GM23338 (cell line): ENCODE measurements around the gene MEI1. TPM values are rescaled to one million over a fixed set of nuclear protein-coding genes. Genes with fewer than 3 reads are reported as not detected.
"Not testable (repeated sequence)": the region's sequence is repeated elsewhere in the genome, so short reads cannot be mapped to it uniquely, and the experiment has no call there.

Source experiments
- ATAC-seq: fragments of 200-7000 bp; cut with Tn5 transposase; 3 replicates; pipeline ENCODE4 v1.9.1; 2020
- DNase-seq: peaks from one replicate; pipeline ENCODE4 v3.0.0-alpha.2; 2015; ENCODE audit warnings: low spot score
- H2AFZ ChIP-seq: fragments of 200-600 bp; sonication (generic); 2 replicates; pipeline ENCODE4 v1.8.0; 2016; ENCODE audit warnings: antibody characterized with exemption, mild to moderate bottlenecking, moderate library complexity
- H3F3A ChIP-seq: fragments of 200-600 bp; sonication (generic); replicated peaks from 2 replicates; pipeline ENCODE4 v1.8.0; 2017; ENCODE audit warnings: antibody characterized with exemption, mixed run types, low read depth
- H3K27ac ChIP-seq: fragments of 200-600 bp; sonication (generic); 2 replicates; pipeline ENCODE4 v1.6.1; 2016; ENCODE audit warnings: low read depth
- H3K27me3 ChIP-seq: fragments of 200-600 bp; sonication (generic); 2 replicates; pipeline ENCODE4 v1.8.0; 2016; ENCODE audit warnings: mild to moderate bottlenecking, mixed run types, moderate library complexity; ENCODE audit not compliant: insufficient read depth
- H3K36me3 ChIP-seq: fragments of 200-600 bp; sonication (generic); 2 replicates; pipeline ENCODE4 v1.8.0; 2016; ENCODE audit warnings: mild to moderate bottlenecking; ENCODE audit not compliant: insufficient read depth
- H3K4me1 ChIP-seq: fragments of 200-600 bp; sonication (generic); 2 replicates; pipeline ENCODE4 v1.8.0; 2016; ENCODE audit warnings: mild to moderate bottlenecking, moderate library complexity; ENCODE audit not compliant: insufficient read depth
- H3K4me2 ChIP-seq: fragments of 200-600 bp; sonication (generic); 2 replicates; pipeline ENCODE4 v1.7.1; 2017; ENCODE audit warnings: mixed run types
- H3K4me3 ChIP-seq: fragments of 200-600 bp; sonication (generic); 2 replicates; pipeline ENCODE4 v1.6.1; 2016; ENCODE audit warnings: mixed run types
- H3K79me2 ChIP-seq: fragments of 200-600 bp; sonication (generic); replicated peaks from 2 replicates; pipeline ENCODE4 v1.8.0; 2017; ENCODE audit warnings: mild to moderate bottlenecking; ENCODE audit not compliant: insufficient read depth
- H3K9me2 ChIP-seq: fragments of 200-600 bp; sonication (generic); 2 replicates; pipeline ENCODE4 v1.8.0; 2017; ENCODE audit not compliant: insufficient read depth
- H4K20me1 ChIP-seq: fragments of 200-600 bp; sonication (generic); replicated peaks from 2 replicates; pipeline ENCODE4 v1.8.0; 2017; ENCODE audit warnings: mild to moderate bottlenecking; ENCODE audit not compliant: insufficient read depth
- H3K27ac Mint-ChIP-seq: 2 replicates; pipeline ENCODE4 v1.8.0; 2020; ENCODE audit warnings: inconsistent platforms, mild to moderate bottlenecking, moderate library complexity, mixed read lengths
- H3K27me3 Mint-ChIP-seq: 3 replicates; pipeline ENCODE4 v1.8.0; 2022; ENCODE audit warnings: low read depth, mild to moderate bottlenecking, moderate library complexity, mixed read lengths, inconsistent platforms; ENCODE audit not compliant: insufficient read depth, poor library complexity
- H3K36me3 Mint-ChIP-seq: 3 replicates; pipeline ENCODE4 v1.8.0; 2021; ENCODE audit warnings: low read depth, mild to moderate bottlenecking, inconsistent platforms, moderate library complexity, mixed read lengths
- H3K4me1 Mint-ChIP-seq: 3 replicates; pipeline ENCODE4 v1.8.0; 2020; ENCODE audit warnings: mild to moderate bottlenecking, inconsistent platforms, mixed read lengths
- H3K4me3 Mint-ChIP-seq: 3 replicates; pipeline ENCODE4 v1.8.0; 2021; ENCODE audit warnings: moderate library complexity, mild to moderate bottlenecking, inconsistent platforms, mixed read lengths
- H3K9me3 Mint-ChIP-seq: 3 replicates; pipeline ENCODE4 v1.8.0; 2020; ENCODE audit warnings: moderate library complexity, mild to moderate bottlenecking, inconsistent platforms, mixed read lengths
- CREB1 ChIP-seq: fragments of 250-450 bp; sonication (Bioruptor Pico); IDR thresholded peaks from 2 replicates; pipeline ENCODE4 v1.5.0; 2020; ENCODE audit warnings: low read depth, mild to moderate bottlenecking, moderate library complexity
- ETS1 ChIP-seq: IDR thresholded peaks from 2 replicates; pipeline ENCODE4 v1.6.1; 2016; ENCODE audit warnings: antibody characterized with exemption
- EZH2 ChIP-seq: fragments of 200-600 bp; sonication (generic); IDR thresholded peaks from one replicate; pipeline ENCODE4 v1.8.0; 2017; ENCODE audit warnings: antibody characterized with exemption, mild to moderate bottlenecking, low read depth; ENCODE audit not compliant: unreplicated experiment
- EZH2phosphoT487 ChIP-seq: fragments of 200-600 bp; sonication (generic); IDR thresholded peaks from one replicate; pipeline ENCODE4 v1.8.1; 2018; ENCODE audit warnings: antibody characterized with exemption; ENCODE audit not compliant: unreplicated experiment
- JUNB ChIP-seq: IDR thresholded peaks from one replicate; pipeline ENCODE4 v1.6.1; 2016; ENCODE audit warnings: antibody characterized with exemption; ENCODE audit not compliant: unreplicated experiment
- NANOG ChIP-seq: IDR thresholded peaks from 2 replicates; pipeline ENCODE4 v1.6.1; 2016; ENCODE audit warnings: antibody characterized with exemption, borderline replicate concordance
- REST ChIP-seq: IDR thresholded peaks from one replicate; pipeline ENCODE4 v1.6.1; 2018; ENCODE audit warnings: antibody characterized with exemption; ENCODE audit not compliant: unreplicated experiment
- ZNF114 ChIP-seq: fragments of 250-450 bp; sonication (Bioruptor Pico); IDR thresholded peaks from 2 replicates; pipeline ENCODE4 v1.5.0; 2020; ENCODE audit warnings: mild to moderate bottlenecking, moderate library complexity
- ZNF331 ChIP-seq: fragments of 250-450 bp; sonication (Bioruptor Pico); IDR thresholded peaks from 2 replicates; pipeline ENCODE4 v1.5.0; 2020; ENCODE audit warnings: low read depth, mild to moderate bottlenecking, moderate library complexity
- polyA plus RNA-seq: library from polyadenylated mRNA; unstranded; fragments of >200 nt; fragmentation: Nextera tagmentation; extraction: Ambion mirVana; gene quantifications from 2 replicates; pipeline ENCODE4 v1.2.1, GENCODE V29; 2016
- total RNA-seq: library from RNA; depleted of rRNA; stranded (reverse); fragments of >200 nt; shearing (Covaris generic); gene quantifications from 2 replicates; pipeline ENCODE4 v1.2.3, GENCODE V29; 2014

The MEI1 gene
- total and polyA plus RNA-seq, 2 experiments from 2014 or later = 0.28 to 0.87 TPM

- TF ChIP-seq ETS1 (no peak), EZH2phosphoT487 (no peak), NANOG (no peak), EZH2 (no peak), REST (no peak), ZNF114 (CRISPR knock-in tag) (no peak), CREB1 (CRISPR knock-in tag) (no peak), ZNF331 (CRISPR knock-in tag) (no peak), JUNB (no peak)
These were observed 135.0 kb downstream of the MEI1 start (continued) for GRCh38 chr22:41834005-41834944.

- H3F3A ChIP-seq, H3K4me2 ChIP-seq, H3K27me3 Mint-ChIP-seq, DNase-seq, H3K4me3 ChIP-seq, H3K27me3 ChIP-seq, H2AFZ ChIP-seq, H3K9me3 Mint-ChIP-seq, ATAC-seq, H3K9me2 ChIP-seq, H3K4me3 Mint-ChIP-seq: not testable (repeated sequence)
- Mint-ChIP-seq H3K27ac (peak overlapping the region; percentile 78; the same call in 1 of the 2 replicates), H3K4me1 (peaks cover 41% of the 10 kb centered on the region), H3K36me3 (peaks cover 49% of the 10 kb centered on the region)
- Histone ChIP-seq H3K79me2 (peaks cover 73% of the 10 kb centered on the region), H3K27ac (peak overlapping the region; percentile 27; the same call in 1 of the 2 replicates), H4K20me1 (peaks cover 37% of the 10 kb centered on the region), H3K36me3 (peaks cover 18% of the 10 kb centered on the region), H3K4me1 (peaks cover 33% of the 10 kb centered on the region)
These were observed 136.2 kb downstream of the MEI1 start for GRCh38 chr22:41835462-41835861.
